Neural cell (in vitro differentiated cells): ENCODE measurements around the gene RBFOX2. TPM values are rescaled to one million over a fixed set of nuclear protein-coding genes. Genes with fewer than 3 reads are reported as not detected.
A peak's percentile ranks its signal among the peaks of the same experiment; 100 is the strongest.

ENCODE experiments used
- H2AFZ ChIP-seq: fragments of 200-600, 300-800 bp; sonication (generic), shearing (Covaris generic); 2 replicates; pipeline ENCODE4 v1.6.0; 2014; ENCODE audit warnings: low read depth, mild to moderate bottlenecking, antibody characterized with exemption, low read length, moderate library complexity
- H3F3A ChIP-seq: fragments of 200-600 bp; shearing (Covaris generic); 2 replicates; pipeline ENCODE4 v1.6.1; 2016; ENCODE audit warnings: mild to moderate bottlenecking, moderate library complexity, mixed read lengths, antibody characterized with exemption, low read length; ENCODE audit not compliant: insufficient read depth, poor library complexity, severe bottlenecking
- H3K27ac ChIP-seq: fragments of 200-600, 300-800 bp; sonication (generic), shearing (Covaris generic); 2 replicates; pipeline ENCODE4 v1.5.1; 2014; ENCODE audit warnings: mild to moderate bottlenecking, low read length, moderate library complexity
- H3K27me3 ChIP-seq: fragments of 300-800, 200-600 bp; sonication (generic), shearing (Covaris generic); 2 replicates; pipeline ENCODE4 v1.6.0; 2014; ENCODE audit warnings: mild to moderate bottlenecking, low read depth, low read length, moderate library complexity; ENCODE audit not compliant: insufficient read depth
- H3K36me3 ChIP-seq: fragments of 300-800, 200-600 bp; sonication (generic), shearing (Covaris generic); 2 replicates; pipeline ENCODE4 v1.5.1; 2014; ENCODE audit warnings: mild to moderate bottlenecking, antibody characterized with exemption, low read length, moderate library complexity; ENCODE audit not compliant: insufficient read depth
- H3K4me2 ChIP-seq: fragments of 300-800, 200-600 bp; sonication (generic), shearing (Covaris generic); 2 replicates; pipeline ENCODE4 v1.6.0; 2014; ENCODE audit warnings: mild to moderate bottlenecking, low read length
- H3K4me3 ChIP-seq: fragments of 300-800, 200-600 bp; sonication (generic), shearing (Covaris generic); 2 replicates; pipeline ENCODE4 v1.5.1; 2014; ENCODE audit warnings: mild to moderate bottlenecking, low read length, moderate library complexity
- H3K79me2 ChIP-seq: fragments of 200-600 bp; shearing (Covaris generic); replicated peaks from 2 replicates; pipeline ENCODE4 v1.6.0; 2014; ENCODE audit warnings: mild to moderate bottlenecking, low read length, moderate library complexity; ENCODE audit not compliant: insufficient read depth
- H3K9ac ChIP-seq: fragments of 300-800, 200-600 bp; sonication (generic), shearing (Covaris generic); 2 replicates; pipeline ENCODE4 v1.6.1; 2016; ENCODE audit warnings: mild to moderate bottlenecking, low read length, mixed read lengths
- H3K9me2 ChIP-seq: fragments of 200-600 bp; shearing (Covaris generic); 2 replicates; pipeline ENCODE4 v1.6.1; 2016; ENCODE audit warnings: mild to moderate bottlenecking, low read length, mixed read lengths; ENCODE audit not compliant: insufficient read depth
- H3K9me3 ChIP-seq: fragments of 200-600, 300-800 bp; sonication (generic), shearing (Covaris generic); 2 replicates; pipeline ENCODE4 v1.6.1; 2016; ENCODE audit warnings: mild to moderate bottlenecking, mixed run types, low read length, moderate library complexity, mixed read lengths
- H4K20me1 ChIP-seq: fragments of 200-600 bp; shearing (Covaris generic); 2 replicates; pipeline ENCODE4 v1.6.1; 2016; ENCODE audit warnings: mild to moderate bottlenecking, mixed run types; ENCODE audit not compliant: insufficient read depth
- CTCF ChIP-seq: fragments of 450-650 bp; IDR thresholded peaks from 2 replicates; pipeline ENCODE4 v1.5.1; 2014; ENCODE audit warnings: antibody characterized with exemption, mild to moderate bottlenecking, moderate library complexity; ENCODE audit not compliant: poor library complexity, severe bottlenecking
- EP300 ChIP-seq: fragments of 450-650 bp; conservative IDR thresholded peaks from 2 replicates; pipeline ENCODE4 v1.6.1; 2014; ENCODE audit warnings: antibody characterized with exemption, mild to moderate bottlenecking, moderate library complexity; ENCODE audit not compliant: poor library complexity, severe bottlenecking
- EZH2 ChIP-seq: fragments of 200-600, 300-800 bp; shearing (Covaris generic), sonication (generic); IDR thresholded peaks from 2 replicates; pipeline ENCODE4 v1.6.1; 2014; ENCODE audit warnings: antibody characterized with exemption, low read length, borderline replicate concordance, mild to moderate bottlenecking; ENCODE audit not compliant: insufficient read depth, poor library complexity, severe bottlenecking
- MXI1 ChIP-seq: fragments of 450-650 bp; conservative IDR thresholded peaks from 2 replicates; pipeline ENCODE4 v1.6.1; 2014; ENCODE audit warnings: antibody characterized with exemption, mild to moderate bottlenecking; ENCODE audit not compliant: poor library complexity, severe bottlenecking
- POLR2AphosphoS5 ChIP-seq: IDR thresholded peaks from 2 replicates; pipeline ENCODE4 v1.6.1; 2012
- RAD21 ChIP-seq: fragments of 450-650 bp; conservative IDR thresholded peaks from 2 replicates; pipeline ENCODE4 v1.6.1; 2014; ENCODE audit warnings: antibody characterized with exemption, mild to moderate bottlenecking, moderate library complexity
- SMC3 ChIP-seq: fragments of 450-650 bp; conservative IDR thresholded peaks from 2 replicates; pipeline ENCODE4 v1.6.1; 2014; ENCODE audit warnings: antibody characterized with exemption, mild to moderate bottlenecking, moderate library complexity; ENCODE audit not compliant: poor library complexity
- TAF1 ChIP-seq: IDR thresholded peaks from 2 replicates; pipeline ENCODE4 v1.6.1; 2012; ENCODE audit warnings: low read depth
- polyA plus RNA-seq: library from polyadenylated mRNA; depleted of rRNA; stranded (reverse); fragments of >200 nt; gene quantifications from 2 replicates; pipeline ENCODE4 v1.2.3, GENCODE V29; 2014
- TF ChIP-seq, protein P1 (sequence below): IDR thresholded peaks from 2 replicates; pipeline ENCODE4 v1.6.1; 2012; ENCODE audit warnings: borderline replicate concordance

RBFOX2 gene
- polyA plus RNA-seq, 1 donor from 2014 or later, result 529 TPM

- Histone ChIP-seq H3K27me3 (no peaks in the 10 kb centered on the region), H3K36me3 (no peaks in the 10 kb centered on the region), H3K4me3 (no peak overlapping the region), H3K9me2 (no peaks in the 10 kb centered on the region), H3K9me3 (no peaks in the 10 kb centered on the region), H3K79me2 (peaks cover 46% of the 10 kb centered on the region), H3K4me2 (no peak overlapping the region), H2AFZ (no peak overlapping the region), H3F3A (no peaks in the 10 kb centered on the region), H4K20me1 (no peaks in the 10 kb centered on the region), H3K27ac (no peak overlapping the region), H3K9ac (no peak overlapping the region)
- TF ChIP-seq TAF1, result no peak
- no peak for TF ChIP-seq SMC3
- TF ChIP-seq POLR2AphosphoS5, result no peak
- TF ChIP-seq MXI1, result no peak
- TF ChIP-seq, protein P1, sequence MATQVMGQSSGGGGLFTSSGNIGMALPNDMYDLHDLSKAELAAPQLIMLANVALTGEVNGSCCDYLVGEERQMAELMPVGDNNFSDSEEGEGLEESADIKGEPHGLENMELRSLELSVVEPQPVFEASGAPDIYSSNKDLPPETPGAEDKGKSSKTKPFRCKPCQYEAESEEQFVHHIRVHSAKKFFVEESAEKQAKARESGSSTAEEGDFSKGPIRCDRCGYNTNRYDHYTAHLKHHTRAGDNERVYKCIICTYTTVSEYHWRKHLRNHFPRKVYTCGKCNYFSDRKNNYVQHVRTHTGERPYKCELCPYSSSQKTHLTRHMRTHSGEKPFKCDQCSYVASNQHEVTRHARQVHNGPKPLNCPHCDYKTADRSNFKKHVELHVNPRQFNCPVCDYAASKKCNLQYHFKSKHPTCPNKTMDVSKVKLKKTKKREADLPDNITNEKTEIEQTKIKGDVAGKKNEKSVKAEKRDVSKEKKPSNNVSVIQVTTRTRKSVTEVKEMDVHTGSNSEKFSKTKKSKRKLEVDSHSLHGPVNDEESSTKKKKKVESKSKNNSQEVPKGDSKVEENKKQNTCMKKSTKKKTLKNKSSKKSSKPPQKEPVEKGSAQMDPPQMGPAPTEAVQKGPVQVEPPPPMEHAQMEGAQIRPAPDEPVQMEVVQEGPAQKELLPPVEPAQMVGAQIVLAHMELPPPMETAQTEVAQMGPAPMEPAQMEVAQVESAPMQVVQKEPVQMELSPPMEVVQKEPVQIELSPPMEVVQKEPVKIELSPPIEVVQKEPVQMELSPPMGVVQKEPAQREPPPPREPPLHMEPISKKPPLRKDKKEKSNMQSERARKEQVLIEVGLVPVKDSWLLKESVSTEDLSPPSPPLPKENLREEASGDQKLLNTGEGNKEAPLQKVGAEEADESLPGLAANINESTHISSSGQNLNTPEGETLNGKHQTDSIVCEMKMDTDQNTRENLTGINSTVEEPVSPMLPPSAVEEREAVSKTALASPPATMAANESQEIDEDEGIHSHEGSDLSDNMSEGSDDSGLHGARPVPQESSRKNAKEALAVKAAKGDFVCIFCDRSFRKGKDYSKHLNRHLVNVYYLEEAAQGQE, result no peak
- no peak for TF ChIP-seq EZH2
- no peak for TF ChIP-seq CTCF
- TF ChIP-seq RAD21, result no peak
- no peak for TF ChIP-seq EP300
These were observed 16.3 kb downstream of the RBFOX2 start for GRCh38 chr22:36012332-36012731.

GRCh38 chr22:36010882-36011281 lies 17.7 kb downstream of the RBFOX2 start:
- no peaks in the 10 kb centered on the region for H3K9me3 ChIP-seq
- no peak overlapping the region for H3K27ac ChIP-seq
- H3K4me3 ChIP-seq, result no peak overlapping the region
- no peak for TF ChIP-seq CTCF
- TF ChIP-seq, protein P1, result peak; percentile 36
- H3F3A ChIP-seq, result no peaks in the 10 kb centered on the region
- peaks cover 51% of the 10 kb centered on the region for H3K79me2 ChIP-seq
- no peaks in the 10 kb centered on the region for H3K36me3 ChIP-seq
- no peak overlapping the region for H2AFZ ChIP-seq
- no peaks in the 10 kb centered on the region for H3K27me3 ChIP-seq
- H4K20me1 ChIP-seq, result no peaks in the 10 kb centered on the region
- no peak overlapping the region for H3K9ac ChIP-seq
- H3K4me2 ChIP-seq, result no peak overlapping the region
- no peaks in the 10 kb centered on the region for H3K9me2 ChIP-seq
